IMR-90 (cell line): Measurements from ENCODE around the gene TATDN2. TPM values are rescaled to one million over a fixed set of nuclear protein-coding genes. Genes with fewer than 3 reads are reported as not detected.

Experiments used
- ATAC-seq: fragments of 200-7000 bp; cut with Tn5 transposase; 2 replicates; pipeline ENCODE4 v1.9.1; 2020; ENCODE audit warnings: low read depth, mild to moderate bottlenecking, moderate library complexity
- BruUV-seq: library from RNA; stranded (reverse); fragments of 400-500 nt; replicated peaks from 2 replicates; lab custom pipeline; 2021; lab: Mats Ljungman, UMichigan
- CTCF ChIA-PET: fragments of 300-600 bp; formaldehyde crosslinking; extraction: SDS; loops from one replicate; lab custom pipeline; 2021; ENCODE audit warnings: antibody characterized with exemption; lab: Yijun Ruan, JAX
- POLR2A ChIA-PET: fragments of 300-600 bp; sonication (Branson Sonifier 250); formaldehyde crosslinking; loops from one replicate; lab custom pipeline; 2022; ENCODE audit warnings: antibody characterized with exemption; ENCODE audit not compliant: unreplicated experiment; lab: Charles Lee
- DNase-seq: peaks from one replicate; pipeline ENCODE4 v3.0.0; 2013
- H2AFZ ChIP-seq: replicated peaks from 2 replicates; pipeline ENCODE3; 2013; ENCODE audit warnings: low read length, mild to moderate bottlenecking; ENCODE audit not compliant: poor library complexity
- H2AK5ac ChIP-seq: 2 replicates; pipeline ENCODE4 v1.6.1; 2013; ENCODE audit warnings: low read depth, low read length, inconsistent platforms
- H2AK9ac ChIP-seq: replicated peaks from 2 replicates; pipeline ENCODE3; 2013; ENCODE audit warnings: mild to moderate bottlenecking, low read depth, low read length, moderate library complexity; ENCODE audit not compliant: poor library complexity
- H2BK120ac ChIP-seq: 2 replicates; pipeline ENCODE4 v1.6.1; 2013; ENCODE audit warnings: low read depth, low read length, inconsistent platforms
- H2BK15ac ChIP-seq: 3 replicates; pipeline ENCODE4 v1.6.1; 2013; ENCODE audit warnings: low read depth, low read length, inconsistent platforms
- H2BK20ac ChIP-seq: 2 replicates; pipeline ENCODE4 v1.6.1; 2013; ENCODE audit warnings: low read depth, mild to moderate bottlenecking, inconsistent platforms, low read length, moderate library complexity
- H2BK5ac ChIP-seq: 2 replicates; pipeline ENCODE4 v1.6.1; 2013; ENCODE audit warnings: mild to moderate bottlenecking, low read depth, low read length, inconsistent platforms; ENCODE audit not compliant: poor library complexity, severe bottlenecking
- H3K14ac ChIP-seq: replicated peaks from 2 replicates; pipeline ENCODE4 v1.6.1; 2013; ENCODE audit warnings: low read depth, low read length, inconsistent platforms
- H3K18ac ChIP-seq: 2 replicates; pipeline ENCODE4 v1.6.1; 2013; ENCODE audit warnings: low read depth, low read length, control low read depth
- H3K23ac ChIP-seq: 2 replicates; pipeline ENCODE4 v1.6.1; 2013; ENCODE audit warnings: low read depth, low read length, inconsistent platforms
- H3K27ac ChIP-seq: 2 replicates; pipeline ENCODE4 v1.5.1; 2013; ENCODE audit warnings: mild to moderate bottlenecking, control low read depth, low read length; ENCODE audit not compliant: insufficient read depth
- H3K27me3 ChIP-seq: 2 replicates; pipeline ENCODE4 v1.6.1; 2013; ENCODE audit warnings: low read length; ENCODE audit not compliant: control insufficient read depth, insufficient read depth
- H3K36me3 ChIP-seq: 2 replicates; pipeline ENCODE4 v1.6.1; 2013; ENCODE audit warnings: low read length, mixed read lengths; ENCODE audit not compliant: control insufficient read depth, insufficient read depth
- H3K4ac ChIP-seq: 2 replicates; pipeline ENCODE4 v1.6.1; 2013; ENCODE audit warnings: low read depth, low read length, inconsistent platforms
- H3K4me1 ChIP-seq: 2 replicates; pipeline ENCODE4 v1.6.1; 2013; ENCODE audit warnings: low read length, mixed read lengths; ENCODE audit not compliant: control insufficient read depth, insufficient read depth
- H3K4me2 ChIP-seq: 2 replicates; pipeline ENCODE4 v1.6.1; 2013; ENCODE audit warnings: low read depth, mild to moderate bottlenecking, control low read depth, low read length, moderate library complexity
- H3K4me3 ChIP-seq: 2 replicates; pipeline ENCODE4 v1.5.1; 2013; ENCODE audit warnings: low read depth, mild to moderate bottlenecking, control low read depth, low read length, moderate library complexity; ENCODE audit not compliant: insufficient read depth
- H3K56ac ChIP-seq: 2 replicates; pipeline ENCODE4 v1.6.1; 2013; ENCODE audit warnings: low read length, inconsistent platforms; ENCODE audit not compliant: insufficient read depth; ENCODE audit errors: extremely low read depth
- H3K79me1 ChIP-seq, 2 experiments: 2 replicates each; pipeline ENCODE4 v1.6.1; 2013; ENCODE audit warnings: low read length in 2 of 2, inconsistent platforms in 1 of 2, low read depth in 1 of 2
- H3K9ac ChIP-seq: 2 replicates; pipeline ENCODE4 v1.6.1; 2013; ENCODE audit warnings: low read depth, low read length, control low read depth
- H3K9me1 ChIP-seq: 2 replicates; pipeline ENCODE4 v1.6.1; 2013; ENCODE audit warnings: low read length, inconsistent platforms; ENCODE audit not compliant: insufficient read depth
- H3K9me3 ChIP-seq: 2 replicates; pipeline ENCODE4 v1.6.1; 2013; ENCODE audit warnings: low read length; ENCODE audit not compliant: control insufficient read depth, insufficient read depth
- H4K20me1 ChIP-seq: 2 replicates; pipeline ENCODE4 v1.6.1; 2013; ENCODE audit warnings: low read length, inconsistent platforms; ENCODE audit not compliant: insufficient read depth
- H4K5ac ChIP-seq: 2 replicates; pipeline ENCODE4 v1.6.1; 2013; ENCODE audit warnings: mild to moderate bottlenecking, low read depth, low read length, control low read depth
- H4K8ac ChIP-seq, 2 experiments: 2 replicates each; pipeline ENCODE4 v1.6.1; 2013; ENCODE audit warnings: low read depth in 2 of 2, low read length in 2 of 2, control low read depth in 1 of 2, inconsistent platforms in 1 of 2
- H4K91ac ChIP-seq: 2 replicates; pipeline ENCODE4 v1.6.1; 2013; ENCODE audit warnings: low read depth, low read length, inconsistent platforms; ENCODE audit not compliant: insufficient read depth
- BHLHE40 ChIP-seq: fragments of 150-350 bp; IDR thresholded peaks from 2 replicates; pipeline ENCODE4 v1.6.1; 2016; ENCODE audit warnings: mild to moderate bottlenecking, low read depth, low read length
- CEBPB ChIP-seq: IDR thresholded peaks from 2 replicates; pipeline ENCODE4 v1.6.1; 2012; ENCODE audit warnings: low read depth, low read length, improper control_type of control experiment
- CHD1 ChIP-seq: IDR thresholded peaks from 2 replicates; pipeline ENCODE4 v1.6.1; 2012; ENCODE audit warnings: low read depth, low read length, improper control_type of control experiment
- CTCF ChIP-seq: conservative IDR thresholded peaks from 2 replicates; pipeline ENCODE4 v1.5.1; 2012; ENCODE audit warnings: mild to moderate bottlenecking, low read depth, low read length, improper control_type of control experiment
- FOS ChIP-seq: fragments of 150-350 bp; IDR thresholded peaks from 2 replicates; pipeline ENCODE4 v1.6.1; 2016; ENCODE audit warnings: low read depth, low read length
- SMC3 ChIP-seq: fragments of 150-350 bp; IDR thresholded peaks from 2 replicates; pipeline ENCODE4 v1.6.1; 2016; ENCODE audit warnings: low read depth, mild to moderate bottlenecking, antibody characterized with exemption, low read length, moderate library complexity
- WGBS, 2 experiments: methylation state at CpG; one replicate each; pipeline versions ENCODE4 v1.1.5 to v1.1.7; 2013; ENCODE audit warnings: missing lambda C conversion rate in 2 of 2; ENCODE audit not compliant: insufficient read length in 1 of 2; ENCODE audit errors: extremely low coverage in 2 of 2; 5-methylcytosine and 5-hydroxymethylcytosine counted together
- dilution Hi-C: fragments of 300-500 bp; cut with HindIII; formaldehyde crosslinking; loops from one replicate; pipeline ENCODE4 v1.14.3; 2018; ENCODE audit warnings: low sequenced_read_pairs; ENCODE audit not compliant: unreplicated experiment
- in situ Hi-C: fragments of 300-500 bp; cut with MboI; formaldehyde crosslinking; loops from 3 replicates; pipeline ENCODE4 v1.14.3; 2019; ENCODE audit warnings: low sequenced_read_pairs, inconsistent platforms, mixed read lengths
- intact Hi-C: fragments of 100-400 bp; cut with micrococcal nuclease; formaldehyde crosslinking; loops from 2 replicates; pipeline ENCODE4 v1.10.0; 2022
- polyA plus RNA-seq, 3 experiments: library from polyadenylated mRNA; depleted of rRNA; stranded (reverse); fragments of >200 nt; gene quantifications; 2 replicates each; pipeline ENCODE4 v1.2.3, GENCODE V29; 2012; ENCODE audit warnings: low replicate concordance in 1 of 3
- total RNA-seq: library from RNA; depleted of rRNA; stranded (reverse); fragments of >200 nt; gene quantifications from 2 replicates; pipeline ENCODE4 v1.2.3, GENCODE V29; 2012

The TATDN2 gene
- total and polyA plus RNA-seq, 2 of the 4 experiments (the other 2 are of a cell fraction) = 9.0 to 18.8 TPM

GRCh38 chr3:10277115-10277625 is 28.9 kb downstream of the TATDN2 start:
- CTCF ChIA-PET = no interaction called here
- POLR2A ChIA-PET = interaction anchor here (0.6 kb wide), 1 partner anchor 21 kb away, joined by 5 read pairs; no protein-coding TSS in a partner anchor
- in situ Hi-C loops = no loop called here

More at GRCh38 chr3:10277115-10277625, 28.9 kb downstream of the TATDN2 start:
- intact Hi-C loops = no loop called here
- H3K14ac ChIP-seq = no peak overlapping the region
- peaks cover 36 to 43% of the 10 kb centered on the region in 2 experiments for H3K79me1 ChIP-seq
- H2BK5ac ChIP-seq = no peak overlapping the region
- no peaks in the 10 kb centered on the region for H3K9me3 ChIP-seq
- H3K36me3 ChIP-seq = peaks cover 35% of the 10 kb centered on the region
- no TSS peak for BruUV-seq
- no peak overlapping the region for H3K56ac ChIP-seq
- peaks cover 38% of the 10 kb centered on the region for H4K20me1 ChIP-seq
- peaks cover 4% of the 10 kb centered on the region; the same call in 1 of the 2 replicates for H3K4me1 ChIP-seq
- H3K4me3 ChIP-seq = no peak overlapping the region
- no peak overlapping the region for H3K18ac ChIP-seq
- no peak overlapping the region for H3K4ac ChIP-seq
- no peak overlapping the region for H4K91ac ChIP-seq
- H2BK20ac ChIP-seq = no peak overlapping the region
- DNase-seq (no peak), ATAC-seq (no peak)
- no peak overlapping the region for H2BK120ac ChIP-seq
- H2AK9ac ChIP-seq = no peak overlapping the region
- no peak overlapping the region for H2BK15ac ChIP-seq
- H2AFZ ChIP-seq = no peak overlapping the region
- no peaks in the 10 kb centered on the region for H3K27me3 ChIP-seq
- no peak overlapping the region for H3K27ac ChIP-seq
- WGBS, 2 experiments = 100% methylated on average over 1 of the region's 3 CpGs; no CpG with 5 or more reads in 1 of the 2 experiments
- TF ChIP-seq CEBPB (no peak), CTCF (no peak), BHLHE40 (no peak), FOS (no peak), SMC3 (no peak), CHD1 (no peak)
- H4K8ac ChIP-seq = no peak overlapping the region
- H2AK5ac ChIP-seq = no peak overlapping the region
- no peak overlapping the region for H4K5ac ChIP-seq
- peaks cover 3% of the 10 kb centered on the region; the same call in 1 of the 2 replicates for H3K9me1 ChIP-seq
- H3K9ac ChIP-seq = no peak overlapping the region
- H3K23ac ChIP-seq = no peak overlapping the region
- no peak overlapping the region for H3K4me2 ChIP-seq
- dilution Hi-C loops = no loop called here
